GM19238 (cell line): Measurements from ENCODE around the gene SH3BGRL.

Experiments used
- DNase-seq: peaks from one replicate; pipeline ENCODE4 v3.0.0; 2011; ENCODE audit warnings: low spot score; ENCODE audit not compliant: insufficient read length

SH3BGRL gene

GRCh38 chrX:81201671-81202455, at the start of gene SH3BGRL, which contains the start of gene HMGN5:
Gene SH3BGRL, plus strand, starts transcription at chrX:81202102. Its CDS starts 99 bp downstream, at chrX:81202201.
Gene HMGN5, minus strand, starts transcription at chrX:81201913. Its CDS starts 80,364 bp downstream, at chrX:81121549.
- peak; percentile 27 for DNase-seq

- no peak for DNase-seq
These were observed 33.5 kb upstream of the SH3BGRL start for GRCh38 chrX:81168391-81168790.

- no peak for DNase-seq
These were observed 27.6 kb upstream of the SH3BGRL start for GRCh38 chrX:81174286-81174685.

GRCh38 chrX:81195259-81195658, 6.6 kb upstream of the SH3BGRL start:
- no peak for DNase-seq

GRCh38 chrX:81195712-81196111, 6.2 kb upstream of the SH3BGRL start:
- DNase-seq, result no peak

GRCh38 chrX:81201071-81201470, 831 bp upstream of the SH3BGRL start:
- DNase-seq, result no peak

- no peak for DNase-seq
These were observed 536 bp downstream of the SH3BGRL start for GRCh38 chrX:81202456-81202819.

GRCh38 chrX:81202943-81203342, 1.0 kb downstream of the SH3BGRL start:
- no peak for DNase-seq

- DNase-seq, result no peak
These were observed 3.6 kb downstream of the SH3BGRL start for GRCh38 chrX:81205551-81205950.

- DNase-seq, result no peak
These were observed 4.6 kb downstream of the SH3BGRL start for GRCh38 chrX:81206476-81206875.

GRCh38 chrX:81208916-81209315, 7.0 kb downstream of the SH3BGRL start:
- no peak for DNase-seq

- no peak for DNase-seq
These were observed 13.8 kb downstream of the SH3BGRL start for GRCh38 chrX:81215685-81216084.

GRCh38 chrX:81229229-81229628, 27.3 kb downstream of the SH3BGRL start:
- DNase-seq, result no peak

GRCh38 chrX:81229901-81230300, 28.0 kb downstream of the SH3BGRL start:
- DNase-seq, result no peak

GRCh38 chrX:81231476-81231875, 29.6 kb downstream of the SH3BGRL start:
- DNase-seq, result no peak

- DNase-seq, result no peak
These were observed 30.3 kb downstream of the SH3BGRL start for GRCh38 chrX:81232218-81232617.

- no peak for DNase-seq
These were observed 35.6 kb downstream of the SH3BGRL start for GRCh38 chrX:81237516-81237915.

- DNase-seq, result no peak
These were observed 36.3 kb downstream of the SH3BGRL start for GRCh38 chrX:81238166-81238565.

- DNase-seq, result no peak
These were observed 38.9 kb downstream of the SH3BGRL start for GRCh38 chrX:81240701-81241331.

GRCh38 chrX:81241753-81242152, 39.9 kb downstream of the SH3BGRL start:
- DNase-seq, result no peak

- no peak for DNase-seq
These were observed 54.0 kb downstream of the SH3BGRL start for GRCh38 chrX:81255876-81256275.

GRCh38 chrX:81257817-81258216, 55.9 kb downstream of the SH3BGRL start:
- no peak for DNase-seq
